ENCODE results near the gene PRAF2.

The PRAF2 gene

DNA sequence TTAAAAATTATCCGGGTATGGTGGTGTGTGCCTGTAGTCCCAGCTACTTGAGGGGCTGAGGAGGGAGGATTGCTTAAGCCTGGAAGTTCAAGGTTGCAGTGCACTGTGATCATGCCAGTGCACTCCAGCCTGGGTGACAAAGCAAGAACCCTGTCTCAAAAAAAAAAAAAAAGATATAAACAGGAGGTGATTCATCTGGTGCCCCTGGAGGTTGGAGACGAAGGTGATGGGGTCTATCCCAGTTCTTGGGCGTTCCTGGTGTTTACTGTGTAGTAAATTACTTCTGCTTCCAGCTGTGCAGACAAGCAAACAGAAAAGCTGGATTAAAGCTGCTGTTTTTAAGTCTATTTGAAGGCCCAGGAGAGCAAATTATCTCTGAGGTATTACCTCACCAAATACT, 29.8 kb upstream of the PRAF2 start:
- no peaks in the 10 kb centered on the region for H3K27me3 ChIP-seq (ENCODE audit: control insufficient read depth, insufficient read depth, low read length)
- no peak overlapping the region for H3K9ac ChIP-seq (ENCODE audit: low read depth, low read length)
- H3K36me3 ChIP-seq (ENCODE audit: control insufficient read depth, insufficient read depth, low read length): no peaks in the 10 kb centered on the region
- H3K9me3 ChIP-seq (ENCODE audit: control insufficient read depth, insufficient read depth, low read length): peaks cover 19% of the 10 kb centered on the region
- no peak overlapping the region for H3K27ac ChIP-seq (ENCODE audit: low read depth, low read length)
- H3K4me3 ChIP-seq (ENCODE audit: low read depth, low read length): no peak overlapping the region
- no peaks in the 10 kb centered on the region for H3K4me1 ChIP-seq (ENCODE audit: control insufficient read depth, insufficient read depth, low read length)

DNA sequence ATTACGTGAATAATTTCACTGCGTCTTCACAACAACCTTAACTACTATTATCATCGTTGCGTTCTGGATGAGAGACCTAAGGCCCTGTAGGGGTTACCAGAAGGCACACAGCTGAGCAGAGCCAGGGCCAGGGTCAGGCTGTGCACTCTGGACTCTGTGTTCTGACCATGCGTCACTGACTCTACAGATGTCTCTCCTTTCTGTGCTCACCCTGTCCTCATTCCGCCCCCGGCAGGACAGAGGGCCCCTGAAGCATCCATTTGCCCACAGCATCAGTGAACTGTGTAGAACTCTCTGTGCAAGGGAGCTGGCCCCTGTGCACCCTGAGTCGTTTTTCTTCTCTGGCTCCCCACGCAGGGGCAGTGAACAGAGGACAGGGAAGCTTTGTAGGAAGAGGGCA, 28.4 kb upstream of the PRAF2 start:
- peaks cover 19% of the 10 kb centered on the region for H3K9me3 ChIP-seq (ENCODE audit: control insufficient read depth, insufficient read depth, low read length)
- no peaks in the 10 kb centered on the region for H3K4me1 ChIP-seq (ENCODE audit: control insufficient read depth, insufficient read depth, low read length)
- H3K27me3 ChIP-seq (ENCODE audit: control insufficient read depth, insufficient read depth, low read length): no peaks in the 10 kb centered on the region
- no peak overlapping the region for H3K27ac ChIP-seq (ENCODE audit: low read depth, low read length)
- H3K9ac ChIP-seq (ENCODE audit: low read depth, low read length): no peak overlapping the region
- 0 out of 2 replicates have a peak overlapping the region, but pooled peaks have one; percentile 90 for H3K4me3 ChIP-seq (ENCODE audit: low read depth, low read length)
- no peaks in the 10 kb centered on the region for H3K36me3 ChIP-seq (ENCODE audit: control insufficient read depth, insufficient read depth, low read length)

GRCh38 chrX:49101629-49101984, 27.8 kb upstream of the PRAF2 start:
- peak overlapping the region; percentile 12 for H3K27ac ChIP-seq (ENCODE audit: low read depth, low read length)

DNA sequence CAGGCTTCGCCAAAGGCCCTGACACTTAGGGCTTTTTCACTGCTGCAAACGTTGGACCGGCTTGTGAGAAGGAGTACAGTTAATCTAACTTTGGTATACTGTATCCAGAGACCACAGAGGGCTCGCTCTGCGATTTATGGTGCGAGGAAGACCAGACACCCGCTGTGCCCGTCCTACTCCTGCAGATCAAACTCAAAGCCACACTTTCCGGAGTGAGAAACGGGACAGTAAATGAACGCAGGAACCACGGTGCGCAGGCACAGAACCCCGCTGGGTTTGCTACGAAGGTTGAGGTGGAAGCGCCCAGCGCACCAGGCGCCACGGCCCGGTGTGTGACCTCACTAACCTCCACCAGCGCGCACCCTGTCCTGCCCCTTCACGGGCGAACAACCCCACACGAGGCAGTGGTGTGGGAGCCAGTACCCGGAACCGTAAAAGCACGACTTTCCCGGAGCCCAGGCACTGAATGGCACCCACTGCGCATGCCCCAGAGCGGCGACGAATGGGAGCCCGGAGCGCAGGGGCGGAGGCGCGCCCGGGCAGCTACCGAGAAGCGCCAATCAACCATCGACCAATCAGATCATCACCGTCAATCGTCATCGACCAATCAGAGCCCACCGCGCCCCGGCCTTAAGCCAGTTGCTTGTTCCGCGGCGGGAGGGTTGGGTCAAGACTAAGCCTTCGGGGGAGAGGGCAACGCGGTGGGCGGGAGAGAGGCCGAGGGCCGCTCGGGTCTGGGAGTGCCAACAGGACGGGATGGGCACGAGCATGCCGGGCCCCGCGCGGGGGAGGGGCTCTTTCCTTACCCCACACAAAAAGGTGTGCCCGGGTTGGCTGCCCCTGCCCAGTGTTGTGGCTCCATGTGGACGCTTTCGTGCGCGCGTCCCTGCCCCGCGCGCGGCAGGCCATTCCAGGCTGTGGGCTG, 27.2 kb upstream of the PRAF2 start:
- peak overlapping the region; percentile 49; the same call in 1 of the 2 replicates for H3K9ac ChIP-seq (ENCODE audit: low read depth, low read length)
- peaks cover 8% of the 10 kb centered on the region; the same call in 1 of the 2 replicates for H3K9me3 ChIP-seq (ENCODE audit: control insufficient read depth, insufficient read depth, low read length)
- H3K27me3 ChIP-seq (ENCODE audit: control insufficient read depth, insufficient read depth, low read length): no peaks in the 10 kb centered on the region
- H3K4me3 ChIP-seq (ENCODE audit: low read depth, low read length): peak overlapping the region; percentile 90
- no peaks in the 10 kb centered on the region for H3K36me3 ChIP-seq (ENCODE audit: control insufficient read depth, insufficient read depth, low read length)
- H3K27ac ChIP-seq (ENCODE audit: low read depth, low read length): peak overlapping the region; percentile 12
- H3K4me1 ChIP-seq (ENCODE audit: control insufficient read depth, insufficient read depth, low read length): no peaks in the 10 kb centered on the region

More at GRCh38 chrX:49101629-49101984, 27.8 kb upstream of the PRAF2 start:
- Histone ChIP-seq H3K4me3 (ENCODE audit: low read depth, low read length) (peak overlapping the region; percentile 90), H3K9me3 (ENCODE audit: control insufficient read depth, insufficient read depth, low read length) (peaks cover 14% of the 10 kb centered on the region), H3K36me3 (ENCODE audit: control insufficient read depth, insufficient read depth, low read length) (no peaks in the 10 kb centered on the region), H3K4me1 (ENCODE audit: control insufficient read depth, insufficient read depth, low read length) (no peaks in the 10 kb centered on the region), H3K9ac (ENCODE audit: low read depth, low read length) (0 out of 2 replicates have a peak overlapping the region, but pooled peaks have one; percentile 12), H3K27me3 (ENCODE audit: control insufficient read depth, insufficient read depth, low read length) (no peaks in the 10 kb centered on the region)

DNA sequence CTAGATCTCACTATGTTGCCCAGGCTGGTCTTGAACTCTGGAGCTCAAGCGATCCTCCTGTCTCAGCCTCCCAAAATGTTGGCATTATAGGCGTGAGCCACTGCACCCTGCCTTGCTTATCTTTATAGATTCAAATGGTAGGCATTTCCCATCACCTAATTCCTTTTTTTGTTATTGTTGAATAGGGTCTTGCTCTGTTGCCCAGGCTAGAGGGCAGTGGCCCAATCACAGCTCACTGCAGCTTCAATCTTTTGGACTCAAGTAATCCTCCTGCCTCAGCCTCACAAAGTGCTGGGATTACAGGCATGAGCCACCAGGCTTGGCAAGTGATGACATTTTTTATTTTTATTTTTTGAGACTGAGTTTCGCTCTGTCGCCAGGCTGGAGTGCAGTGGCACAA, 22.6 kb upstream of the PRAF2 start:
- Histone ChIP-seq H3K27me3 (ENCODE audit: control insufficient read depth, insufficient read depth, low read length) (no peaks in the 10 kb centered on the region), H3K36me3 (ENCODE audit: control insufficient read depth, insufficient read depth, low read length) (no peaks in the 10 kb centered on the region), H3K4me1 (ENCODE audit: control insufficient read depth, insufficient read depth, low read length) (no peaks in the 10 kb centered on the region), H3K27ac (ENCODE audit: low read depth, low read length) (no peak overlapping the region), H3K4me3 (ENCODE audit: low read depth, low read length) (no peak overlapping the region), H3K9me3 (ENCODE audit: control insufficient read depth, insufficient read depth, low read length) (peaks cover 6% of the 10 kb centered on the region; the same call in 1 of the 2 replicates), H3K9ac (ENCODE audit: low read depth, low read length) (no peak overlapping the region)

GRCh38 chrX:49089553-49089952, 15.8 kb upstream of the PRAF2 start:
- Histone ChIP-seq H3K4me1 (ENCODE audit: control insufficient read depth, insufficient read depth, low read length) (no peaks in the 10 kb centered on the region), H3K9ac (ENCODE audit: low read depth, low read length) (no peak overlapping the region), H3K9me3 (ENCODE audit: control insufficient read depth, insufficient read depth, low read length) (peaks cover 17% of the 10 kb centered on the region), H3K4me3 (ENCODE audit: low read depth, low read length) (no peak overlapping the region), H3K27me3 (ENCODE audit: control insufficient read depth, insufficient read depth, low read length) (no peaks in the 10 kb centered on the region), H3K27ac (ENCODE audit: low read depth, low read length) (no peak overlapping the region), H3K36me3 (ENCODE audit: control insufficient read depth, insufficient read depth, low read length) (no peaks in the 10 kb centered on the region)

GRCh38 chrX:49082271-49082871, 8.6 kb upstream of the PRAF2 start:
- Histone ChIP-seq H3K36me3 (ENCODE audit: control insufficient read depth, insufficient read depth, low read length) (peaks cover 6% of the 10 kb centered on the region; the same call in 1 of the 2 replicates), H3K4me3 (ENCODE audit: low read depth, low read length) (no peak overlapping the region), H3K27ac (ENCODE audit: low read depth, low read length) (no peak overlapping the region), H3K9me3 (ENCODE audit: control insufficient read depth, insufficient read depth, low read length) (peaks cover 17% of the 10 kb centered on the region), H3K27me3 (ENCODE audit: control insufficient read depth, insufficient read depth, low read length) (no peaks in the 10 kb centered on the region), H3K9ac (ENCODE audit: low read depth, low read length) (no peak overlapping the region), H3K4me1 (ENCODE audit: control insufficient read depth, insufficient read depth, low read length) (no peaks in the 10 kb centered on the region)

GRCh38 chrX:49079489-49080428, 6.0 kb upstream of the PRAF2 start, which contains the start of gene WDR45:
Gene WDR45 (minus strand): TSS chrX:49079887. CDS start chrX:49078095, 1,792 bp downstream.
- Histone ChIP-seq H3K4me1 (ENCODE audit: control insufficient read depth, insufficient read depth, low read length) (no peaks in the 10 kb centered on the region), H3K9me3 (ENCODE audit: control insufficient read depth, insufficient read depth, low read length) (peaks cover 27% of the 10 kb centered on the region), H3K4me3 (ENCODE audit: low read depth, low read length) (peak within 1 kb of the TSS; percentile 81), H3K36me3 (ENCODE audit: control insufficient read depth, insufficient read depth, low read length) (peaks cover 18% of the 10 kb centered on the region; the same call in 1 of the 2 replicates), H3K27me3 (ENCODE audit: control insufficient read depth, insufficient read depth, low read length) (no peaks in the 10 kb centered on the region), H3K9ac (ENCODE audit: low read depth, low read length) (peak within 1 kb of the TSS; percentile 69), H3K27ac (ENCODE audit: low read depth, low read length) (peak within 1 kb of the TSS; percentile 86)

DNA sequence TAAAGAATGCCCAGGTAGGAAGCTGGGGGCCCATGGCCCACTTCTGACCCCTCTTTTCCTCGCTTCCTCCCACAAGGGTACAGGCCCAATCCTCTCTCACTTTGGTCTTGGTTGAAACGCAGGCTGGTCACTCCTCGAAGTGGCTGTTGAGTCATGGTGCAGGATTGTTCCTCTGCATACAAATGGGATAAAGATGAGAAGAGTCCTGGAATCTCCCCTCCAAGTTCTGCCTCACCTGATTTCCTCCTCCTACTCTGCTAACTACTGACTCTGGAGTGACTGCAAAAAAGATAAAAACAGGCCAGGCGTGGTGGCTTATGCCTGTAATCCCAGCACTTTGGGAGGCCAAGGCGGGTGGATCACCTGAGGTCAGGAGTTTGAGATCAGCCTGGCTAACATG, 4.1 kb upstream of the PRAF2 start:
- peaks cover 29% of the 10 kb centered on the region; the same call in 1 of the 2 replicates for H3K9me3 ChIP-seq (ENCODE audit: control insufficient read depth, insufficient read depth, low read length)
- H3K27me3 ChIP-seq (ENCODE audit: control insufficient read depth, insufficient read depth, low read length): no peaks in the 10 kb centered on the region
- no peak overlapping the region for H3K4me3 ChIP-seq (ENCODE audit: low read depth, low read length)
- no peak overlapping the region for H3K9ac ChIP-seq (ENCODE audit: low read depth, low read length)
- H3K27ac ChIP-seq (ENCODE audit: low read depth, low read length): no peak overlapping the region
- H3K4me1 ChIP-seq (ENCODE audit: control insufficient read depth, insufficient read depth, low read length): no peaks in the 10 kb centered on the region
- peaks cover 18% of the 10 kb centered on the region; the same call in 1 of the 2 replicates for H3K36me3 ChIP-seq (ENCODE audit: control insufficient read depth, insufficient read depth, low read length)

GRCh38 chrX:49075347-49075746, 1.5 kb upstream of the PRAF2 start:
- peaks cover 31% of the 10 kb centered on the region; the same call in 1 of the 2 replicates for H3K9me3 ChIP-seq (ENCODE audit: control insufficient read depth, insufficient read depth, low read length)
- no peak overlapping the region for H3K27ac ChIP-seq (ENCODE audit: low read depth, low read length)
- H3K4me1 ChIP-seq (ENCODE audit: control insufficient read depth, insufficient read depth, low read length): no peaks in the 10 kb centered on the region
- no peak overlapping the region for H3K4me3 ChIP-seq (ENCODE audit: low read depth, low read length)
- no peaks in the 10 kb centered on the region for H3K27me3 ChIP-seq (ENCODE audit: control insufficient read depth, insufficient read depth, low read length)
- H3K36me3 ChIP-seq (ENCODE audit: control insufficient read depth, insufficient read depth, low read length): peaks cover 18% of the 10 kb centered on the region; the same call in 1 of the 2 replicates
- no peak overlapping the region for H3K9ac ChIP-seq (ENCODE audit: low read depth, low read length)
